HUES6 (cell line): Measurements from ENCODE around the gene B3GAT3.

ENCODE experiments used
- H3K27ac ChIP-seq: 2 replicates; pipeline ENCODE4 v1.7.0; 2013; ENCODE audit warnings: low read depth, mild to moderate bottlenecking, low read length, inconsistent platforms
- H3K27me3 ChIP-seq: 2 replicates; pipeline ENCODE4 v1.6.1; 2013; ENCODE audit warnings: low read length; ENCODE audit not compliant: control insufficient read depth, insufficient read depth
- H3K36me3 ChIP-seq: 2 replicates; pipeline ENCODE4 v1.6.1; 2013; ENCODE audit warnings: low read length; ENCODE audit not compliant: control insufficient read depth, insufficient read depth
- H3K4me1 ChIP-seq: 2 replicates; pipeline ENCODE4 v1.6.1; 2013; ENCODE audit warnings: low read length; ENCODE audit not compliant: control insufficient read depth, insufficient read depth
- H3K4me3 ChIP-seq: 2 replicates; pipeline ENCODE4 v1.5.1; 2013; ENCODE audit warnings: low read depth, low read length
- H3K9ac ChIP-seq: one replicate; pipeline ENCODE4 v1.6.1; 2013; ENCODE audit warnings: mild to moderate bottlenecking, low read length
- H3K9me3 ChIP-seq: 2 replicates; pipeline ENCODE4 v1.6.1; 2013; ENCODE audit warnings: low read depth, low read length; ENCODE audit not compliant: control insufficient read depth, insufficient read depth

The B3GAT3 gene

GRCh38 chr11:62621567-62622470, at the start of gene B3GAT3:
B3GAT3 (minus strand) TSS chr11:62621986; CDS start chr11:62621947, 39 bp downstream.
- H3K9me3 ChIP-seq: no peaks in the 10 kb centered on the region
- peak within 1 kb of the TSS; percentile 94 for H3K4me3 ChIP-seq
- peak within 1 kb of the TSS; percentile 89 for H3K9ac ChIP-seq
- H3K4me1 ChIP-seq: peaks cover 7% of the 10 kb centered on the region; the same call in 1 of the 2 replicates
- peaks cover 31% of the 10 kb centered on the region for H3K36me3 ChIP-seq
- peak within 1 kb of the TSS; percentile 65; the same call in 1 of the 2 replicates for H3K27ac ChIP-seq
- no peaks in the 10 kb centered on the region for H3K27me3 ChIP-seq

- Histone ChIP-seq H3K4me1 (peaks cover 15% of the 10 kb centered on the region), H3K36me3 (peaks cover 30% of the 10 kb centered on the region), H3K27me3 (no peaks in the 10 kb centered on the region), H3K9me3 (no peaks in the 10 kb centered on the region), H3K4me3 (peak overlapping the region; percentile 93), H3K27ac (peak overlapping the region; percentile 64), H3K9ac (peak overlapping the region; percentile 93)
Observed at GRCh38 chr11:62671236-62671607, 49.4 kb upstream of the B3GAT3 start.

GRCh38 chr11:62669420-62670161, 47.8 kb upstream of the B3GAT3 start:
- H3K36me3 ChIP-seq: peaks cover 35% of the 10 kb centered on the region
- H3K27ac ChIP-seq: no peak overlapping the region
- H3K4me3 ChIP-seq: no peak overlapping the region
- no peaks in the 10 kb centered on the region for H3K27me3 ChIP-seq
- peaks cover 16% of the 10 kb centered on the region for H3K4me1 ChIP-seq
- H3K9ac ChIP-seq: no peak overlapping the region
- no peaks in the 10 kb centered on the region for H3K9me3 ChIP-seq

GRCh38 chr11:62667460-62667859, 45.7 kb upstream of the B3GAT3 start:
- 0 out of 2 replicates have a peak overlapping the region, but pooled peaks have one; percentile 81 for H3K27ac ChIP-seq
- peak overlapping the region; percentile 99 for H3K4me3 ChIP-seq
- H3K4me1 ChIP-seq: peaks cover 13% of the 10 kb centered on the region
- peaks cover 31% of the 10 kb centered on the region for H3K36me3 ChIP-seq
- H3K9ac ChIP-seq: peak overlapping the region; percentile 98
- H3K27me3 ChIP-seq: no peaks in the 10 kb centered on the region
- no peaks in the 10 kb centered on the region for H3K9me3 ChIP-seq

GRCh38 chr11:62666259-62666926, 44.6 kb upstream of the B3GAT3 start:
- no peaks in the 10 kb centered on the region for H3K9me3 ChIP-seq
- H3K36me3 ChIP-seq: peaks cover 38% of the 10 kb centered on the region
- H3K9ac ChIP-seq: peak overlapping the region; percentile 98
- H3K4me3 ChIP-seq: peak overlapping the region; percentile 99
- peaks cover 13% of the 10 kb centered on the region for H3K4me1 ChIP-seq
- H3K27me3 ChIP-seq: no peaks in the 10 kb centered on the region
- H3K27ac ChIP-seq: peak overlapping the region; percentile 81; the same call in 1 of the 2 replicates

- peak overlapping the region; percentile 98 for H3K9ac ChIP-seq
- H3K4me1 ChIP-seq: peaks cover 13% of the 10 kb centered on the region
- no peaks in the 10 kb centered on the region for H3K27me3 ChIP-seq
- peak overlapping the region; percentile 99 for H3K4me3 ChIP-seq
- H3K36me3 ChIP-seq: peaks cover 38% of the 10 kb centered on the region
- H3K9me3 ChIP-seq: no peaks in the 10 kb centered on the region
- H3K27ac ChIP-seq: peak overlapping the region; percentile 81
Observed at GRCh38 chr11:62665599-62666258, 43.9 kb upstream of the B3GAT3 start.

- Histone ChIP-seq H3K9me3 (no peaks in the 10 kb centered on the region), H3K4me3 (peak within 1 kb of the TSS; percentile 99), H3K27me3 (no peaks in the 10 kb centered on the region), H3K4me1 (peaks cover 13% of the 10 kb centered on the region), H3K27ac (peak within 1 kb of the TSS; percentile 81), H3K9ac (peak within 1 kb of the TSS; percentile 98), H3K36me3 (peaks cover 38% of the 10 kb centered on the region)
Observed at GRCh38 chr11:62665075-62665598, 43.4 kb upstream of the B3GAT3 start, which contains the start of the genes C11orf98 and CSKMT. C11orf98 (minus strand) TSS chr11:62665210; CDS start chr11:62665169, 41 bp downstream. CSKMT (plus strand) TSS chr11:62665312; CDS start chr11:62665880, 568 bp downstream.

GRCh38 chr11:62664405-62665074, 42.8 kb upstream of the B3GAT3 start:
- Histone ChIP-seq H3K27me3 (no peaks in the 10 kb centered on the region), H3K36me3 (peaks cover 38% of the 10 kb centered on the region), H3K4me3 (peak overlapping the region; percentile 99), H3K9me3 (no peaks in the 10 kb centered on the region), H3K4me1 (peaks cover 13% of the 10 kb centered on the region), H3K27ac (peak overlapping the region; percentile 81), H3K9ac (peak overlapping the region; percentile 98)

- Histone ChIP-seq H3K9ac (no peak overlapping the region), H3K27ac (no peak overlapping the region), H3K9me3 (no peaks in the 10 kb centered on the region), H3K36me3 (0 out of 2 replicates have a peak, but pooled peaks cover 2% of the 10 kb centered on the region), H3K4me3 (no peak overlapping the region), H3K27me3 (no peaks in the 10 kb centered on the region), H3K4me1 (no peaks in the 10 kb centered on the region)
Observed at GRCh38 chr11:62656796-62657429, 35.1 kb upstream of the B3GAT3 start.
